Panc1 (cell line): ENCODE results near the gene TPRA1. TPM values are rescaled to one million over a fixed set of nuclear protein-coding genes. Genes with fewer than 3 reads are reported as not detected.

Experiments
- ATAC-seq: fragments of 200-7000 bp; cut with Tn5 transposase; 2 replicates; pipeline ENCODE4 v1.9.1; 2020; ENCODE audit warnings: mild to moderate bottlenecking, moderate library complexity
- BruUV-seq: library from RNA; stranded (reverse); fragments of 400-500 nt; replicated peaks from 2 replicates; lab custom pipeline; 2021; lab: Mats Ljungman, UMichigan
- CTCF ChIA-PET: fragments of 300-600 bp; sonication (Branson Sonifier 250); formaldehyde crosslinking; loops from one replicate; lab custom pipeline; 2022; ENCODE audit warnings: antibody characterized with exemption; lab: Charles Lee
- POLR2A ChIA-PET: fragments of 300-600 bp; sonication (Branson Sonifier 250); formaldehyde crosslinking; loops from one replicate; lab custom pipeline; 2022; ENCODE audit warnings: antibody characterized with exemption; lab: Charles Lee
- DNase-seq: peaks from one replicate; pipeline ENCODE4 v3.0.0-alpha.2; 2010; ENCODE audit warnings: low read depth, low spot score
- H3K27ac ChIP-seq: 2 replicates; pipeline ENCODE4 v1.5.1; 2011; ENCODE audit warnings: mild to moderate bottlenecking, low read length, inconsistent platforms
- H3K27me3 ChIP-seq: fragments of 200-500 bp; sonication (Bioruptor generic); 2 replicates; pipeline ENCODE4 v1.6.0; 2014; ENCODE audit warnings: low read length, inconsistent platforms; ENCODE audit not compliant: control insufficient read depth, insufficient read depth
- H3K36me3 ChIP-seq: fragments of 200-500 bp; sonication (Bioruptor generic); 2 replicates; pipeline ENCODE4 v1.5.1; 2014; ENCODE audit warnings: inconsistent platforms, mild to moderate bottlenecking, low read length, moderate library complexity; ENCODE audit not compliant: control insufficient read depth, insufficient read depth
- H3K4me1 ChIP-seq: 2 replicates; pipeline ENCODE4 v1.5.1; 2011; ENCODE audit warnings: inconsistent platforms, mild to moderate bottlenecking, low read length, moderate library complexity; ENCODE audit not compliant: control insufficient read depth, insufficient read depth
- H3K4me3 ChIP-seq, 2 experiments: 2 replicates each; pipeline ENCODE4 v1.5.1; 2011 to 2012; ENCODE audit warnings: low read depth in 2 of 2, low read length in 2 of 2, mild to moderate bottlenecking in 2 of 2, inconsistent platforms in 1 of 2, moderate library complexity in 1 of 2
- H3K9me3 ChIP-seq: fragments of 200-500 bp; sonication (Bioruptor generic); 2 replicates; pipeline ENCODE4 v1.5.1; 2014; ENCODE audit warnings: low read depth, mild to moderate bottlenecking, inconsistent platforms, low read length, moderate library complexity; ENCODE audit not compliant: control insufficient read depth, insufficient read depth
- POLR2AphosphoS5 ChIP-seq: IDR thresholded peaks from 2 replicates; pipeline ENCODE4 v1.6.1; 2012; ENCODE audit warnings: mild to moderate bottlenecking, low read depth, low read length, moderate library complexity
- REST ChIP-seq, 2 experiments: IDR thresholded peaks; 2 replicates each; pipeline ENCODE4 v1.6.1; 2011 to 2012; ENCODE audit warnings: low read depth in 2 of 2, control low read depth in 1 of 2, low read length in 1 of 2, mild to moderate bottlenecking in 1 of 2, moderate library complexity in 1 of 2; ENCODE audit not compliant: insufficient read depth in 1 of 2
- SIN3A ChIP-seq: IDR thresholded peaks from 2 replicates; pipeline ENCODE4 v1.6.1; 2012; ENCODE audit warnings: low read depth, mild to moderate bottlenecking, low read length, moderate library complexity, borderline replicate concordance; ENCODE audit not compliant: insufficient read depth
- TCF7L2 ChIP-seq: IDR thresholded peaks from 2 replicates; pipeline ENCODE4 v1.6.1; 2011; ENCODE audit warnings: mild to moderate bottlenecking, low read depth, low read length, inconsistent platforms
- in situ Hi-C: cut with HindIII; loops from 2 replicates; pipeline ENCODE4 v1.10.0; 2016; ENCODE audit warnings: low sequenced_read_pairs, low pct_unique_long_range_greater_than_20kb
- intact Hi-C: fragments of 100-400 bp; cut with micrococcal nuclease; formaldehyde crosslinking; loops from one replicate; pipeline ENCODE4 v1.10.0; 2022; ENCODE audit not compliant: unreplicated experiment
- total RNA-seq: library from RNA; stranded (reverse); gene quantifications from one replicate; pipeline ENCODE4 v1.2.1, GENCODE V29; 2021; ENCODE audit not compliant: unreplicated experiment
- TF ChIP-seq, protein P1 (sequence below): fragments of 450-650 bp; IDR thresholded peaks from 2 replicates; pipeline ENCODE4 v1.5.1; 2017; ENCODE audit warnings: mild to moderate bottlenecking

Gene TPRA1
- total RNA-seq, 1 experiment from 2014 or later: 42.6 TPM

- H3K27ac ChIP-seq: no peak overlapping the region
- ChIA-PET POLR2A (no interaction called here), CTCF (interaction anchor here (0.9 kb wide), 1 partner anchor 864 kb away, joined by 3 read pairs; no protein-coding TSS in a partner anchor)
- no peaks in the 10 kb centered on the region for H3K9me3 ChIP-seq
- BruUV-seq: no TSS peak
- ATAC-seq: no peak
- H3K27me3 ChIP-seq: no peaks in the 10 kb centered on the region; the same call in 1 of the 2 replicates
- no peak for DNase-seq
- no peak overlapping the region for H3K4me3 ChIP-seq
- no peaks in the 10 kb centered on the region for H3K36me3 ChIP-seq
- intact Hi-C loops: loop anchor here (10.0 kb wide), 1 partner anchor 789 kb away; no protein-coding TSS in a partner anchor
- TF ChIP-seq, protein P1, sequence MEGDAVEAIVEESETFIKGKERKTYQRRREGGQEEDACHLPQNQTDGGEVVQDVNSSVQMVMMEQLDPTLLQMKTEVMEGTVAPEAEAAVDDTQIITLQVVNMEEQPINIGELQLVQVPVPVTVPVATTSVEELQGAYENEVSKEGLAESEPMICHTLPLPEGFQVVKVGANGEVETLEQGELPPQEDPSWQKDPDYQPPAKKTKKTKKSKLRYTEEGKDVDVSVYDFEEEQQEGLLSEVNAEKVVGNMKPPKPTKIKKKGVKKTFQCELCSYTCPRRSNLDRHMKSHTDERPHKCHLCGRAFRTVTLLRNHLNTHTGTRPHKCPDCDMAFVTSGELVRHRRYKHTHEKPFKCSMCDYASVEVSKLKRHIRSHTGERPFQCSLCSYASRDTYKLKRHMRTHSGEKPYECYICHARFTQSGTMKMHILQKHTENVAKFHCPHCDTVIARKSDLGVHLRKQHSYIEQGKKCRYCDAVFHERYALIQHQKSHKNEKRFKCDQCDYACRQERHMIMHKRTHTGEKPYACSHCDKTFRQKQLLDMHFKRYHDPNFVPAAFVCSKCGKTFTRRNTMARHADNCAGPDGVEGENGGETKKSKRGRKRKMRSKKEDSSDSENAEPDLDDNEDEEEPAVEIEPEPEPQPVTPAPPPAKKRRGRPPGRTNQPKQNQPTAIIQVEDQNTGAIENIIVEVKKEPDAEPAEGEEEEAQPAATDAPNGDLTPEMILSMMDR: no peak
- TF ChIP-seq POLR2AphosphoS5 (no peak), REST (IDR thresholded peaks at IDR 0.05; ENCODE audit: insufficient read depth in 1 of 2, low read depth in 2 of 2, low read length in 1 of 2) (no peak), TCF7L2 (no peak), SIN3A (no peak)
- peaks cover 4% of the 10 kb centered on the region; the same call in 1 of the 2 replicates for H3K4me1 ChIP-seq
- in situ Hi-C loops: no loop called here
These were observed 47.1 kb downstream of the TPRA1 start for GRCh38 chr3:127543441-127543840.

DNA sequence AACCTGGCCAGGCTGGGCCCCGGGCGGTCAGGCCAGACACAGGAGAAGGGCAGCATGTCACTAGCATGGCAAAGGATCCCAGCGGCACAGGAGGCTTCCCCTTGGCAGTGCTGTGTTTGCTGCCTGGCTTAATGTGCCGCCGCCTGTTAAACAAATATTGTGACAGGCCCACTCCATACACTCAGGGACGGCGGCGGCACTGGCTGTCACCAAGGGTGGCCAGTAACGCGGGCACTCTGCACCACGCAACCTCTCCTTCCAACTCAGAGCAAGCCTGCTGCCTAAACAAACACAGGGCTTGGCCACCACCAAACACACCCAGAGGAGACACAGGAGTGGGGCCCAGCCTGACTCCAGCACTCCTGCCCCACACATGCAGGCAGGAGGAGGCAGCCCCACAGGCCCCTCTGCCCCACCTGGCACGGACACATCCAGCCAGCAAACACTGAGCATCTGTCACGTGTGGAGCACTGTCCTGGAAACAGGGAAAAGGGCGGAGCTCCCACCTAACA, 48.0 kb downstream of the TPRA1 start:
- H3K4me1 ChIP-seq: peaks cover 4% of the 10 kb centered on the region; the same call in 1 of the 2 replicates
- ChIA-PET CTCF (no interaction called here), POLR2A (no interaction called here)
- no peaks in the 10 kb centered on the region for H3K36me3 ChIP-seq
- DNase-seq (no peak), ATAC-seq (no peak)
- no peaks in the 10 kb centered on the region for H3K9me3 ChIP-seq
- no peak overlapping the region for H3K4me3 ChIP-seq
- TF ChIP-seq TCF7L2 (no peak), REST (IDR thresholded peaks at IDR 0.05; ENCODE audit: insufficient read depth in 1 of 2, low read depth in 2 of 2, low read length in 1 of 2) (no peak)
- TF ChIP-seq, protein P1: no peak
- H3K27ac ChIP-seq: no peak overlapping the region
- in situ Hi-C loops: no loop called here
- H3K27me3 ChIP-seq: no peaks in the 10 kb centered on the region; the same call in 1 of the 2 replicates
- intact Hi-C loops: loop anchor here (10.0 kb wide), 1 partner anchor 788 kb away; no protein-coding TSS in a partner anchor
- no TSS peak for BruUV-seq
